Activated T-helper 2 cell treated with anti-CD3 and anti-CD28 coated beads, Interferon-gamma antibody, Interleukin-2, Interleukin-4, amounts not matched to agents 10 μg/mL and 5 μg/mL and 100 μg/mL, durations not matched to agents 14 hours and 24 hours and 36 hours (primary cell): ENCODE data around the gene TREX2. TPM values are rescaled to one million over a fixed set of nuclear protein-coding genes. Genes with fewer than 3 reads are reported as not detected.

Experiments used
- DNase-seq: peaks from one replicate; pipeline ENCODE4 v3.0.0; 2021; ENCODE audit warnings: low spot score
- H3K27ac Mint-ChIP-seq: one replicate; pipeline ENCODE4 v1.8.0; 2021; ENCODE audit warnings: mixed read lengths
- H3K27me3 Mint-ChIP-seq: one replicate; pipeline ENCODE4 v1.8.0; 2021; ENCODE audit warnings: low read depth, mixed read lengths
- H3K36me3 Mint-ChIP-seq: one replicate; pipeline ENCODE4 v1.8.0; 2021; ENCODE audit warnings: low read depth, mixed read lengths
- H3K4me1 Mint-ChIP-seq: one replicate; pipeline ENCODE4 v1.8.0; 2021; ENCODE audit warnings: low read depth, mixed read lengths
- H3K4me3 Mint-ChIP-seq: one replicate; pipeline ENCODE4 v1.8.0; 2021; ENCODE audit warnings: low read depth, mild to moderate bottlenecking, moderate library complexity, mixed read lengths
- H3K9me3 Mint-ChIP-seq: one replicate; pipeline ENCODE4 v1.8.0; 2021; ENCODE audit warnings: mixed read lengths
- intact Hi-C: fragments of 100-400 bp; cut with micrococcal nuclease; formaldehyde crosslinking; loops from one replicate; pipeline ENCODE4 v1.15.1; 2023
- total RNA-seq: library from RNA; stranded (reverse); gene quantifications from 2 replicates; pipeline ENCODE4 v1.2.3, GENCODE V29; 2022

The TREX2 gene
- total RNA-seq, 1 donor from 2014 or later, result 0.94 TPM

DNA sequence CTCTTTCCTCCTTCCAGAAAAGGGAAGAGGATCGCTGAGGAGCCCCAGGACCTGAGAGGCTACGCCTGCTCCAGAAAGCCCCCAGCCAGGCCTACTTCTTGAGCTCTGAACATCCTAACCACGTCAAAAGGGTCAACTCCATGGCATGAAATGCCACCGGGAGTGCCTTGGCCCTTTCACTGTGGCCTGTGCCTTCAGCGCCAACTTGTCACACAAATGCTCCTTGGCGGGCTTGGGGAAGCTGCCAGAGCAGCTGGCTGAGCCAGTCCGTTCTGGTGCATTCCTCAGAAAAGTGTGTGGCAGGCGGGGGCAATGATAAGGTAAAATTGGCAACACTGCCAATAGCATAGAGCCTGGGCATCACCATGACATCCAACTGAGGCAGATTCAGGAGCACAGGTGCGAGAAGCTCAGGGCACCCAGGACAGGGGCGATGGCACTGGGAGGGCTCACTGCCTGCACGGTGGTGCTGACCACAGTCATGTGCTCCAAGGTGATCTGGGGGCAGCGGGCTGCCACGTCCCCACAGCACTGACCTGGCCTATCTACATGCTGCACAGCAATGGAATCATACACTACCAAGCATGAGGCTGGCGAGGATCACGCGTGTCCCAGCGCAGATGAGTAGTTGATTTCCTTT is 12.1 kb upstream of the TREX2 start:
- Mint-ChIP-seq H3K9me3 (no peaks in the 10 kb centered on the region), H3K4me3 (no peak overlapping the region), H3K27ac (no peak overlapping the region), H3K4me1 (no peaks in the 10 kb centered on the region), H3K36me3 (peaks cover 21% of the 10 kb centered on the region), H3K27me3 (no peaks in the 10 kb centered on the region)
- no peak for DNase-seq
- intact Hi-C loops, result no loop called here

DNA sequence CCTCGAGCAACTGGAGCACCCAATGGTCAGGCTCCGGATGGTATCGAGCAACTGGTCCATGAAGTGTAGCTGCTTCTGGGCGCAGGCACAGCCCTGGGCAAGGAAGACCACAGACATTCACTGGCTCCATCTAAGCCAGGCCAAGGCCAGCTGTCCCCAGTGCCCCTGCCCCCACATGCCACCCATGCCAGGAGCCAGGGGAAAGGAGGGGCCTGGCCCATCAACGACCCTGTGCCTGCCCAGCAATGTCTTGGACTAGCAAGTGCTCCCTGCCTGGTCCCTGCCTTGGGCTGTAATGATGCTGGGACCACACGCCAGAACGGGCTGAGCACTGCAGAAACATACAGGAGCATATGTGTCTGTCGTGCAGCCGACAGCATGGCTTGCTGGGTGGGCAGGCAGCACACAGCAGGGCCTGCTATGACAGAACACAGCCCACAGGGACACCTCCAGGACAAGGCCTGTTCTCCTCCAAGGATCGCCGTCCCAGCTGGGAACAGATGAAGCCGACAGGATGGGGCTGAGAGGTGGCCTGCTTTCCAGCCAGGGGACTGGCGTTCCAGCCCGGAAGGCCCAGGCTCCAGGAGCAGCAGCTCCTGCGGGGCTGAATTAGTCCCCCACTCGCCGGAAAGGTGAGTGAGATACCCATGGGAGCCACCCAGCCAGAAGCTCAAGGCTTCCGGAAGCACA is 11.4 kb upstream of the TREX2 start:
- intact Hi-C loops, result no loop called here
- Mint-ChIP-seq H3K27me3 (no peaks in the 10 kb centered on the region), H3K9me3 (no peaks in the 10 kb centered on the region), H3K36me3 (peaks cover 21% of the 10 kb centered on the region), H3K27ac (no peak overlapping the region), H3K4me3 (no peak overlapping the region), H3K4me1 (no peaks in the 10 kb centered on the region)
- DNase-seq, result no peak

DNA sequence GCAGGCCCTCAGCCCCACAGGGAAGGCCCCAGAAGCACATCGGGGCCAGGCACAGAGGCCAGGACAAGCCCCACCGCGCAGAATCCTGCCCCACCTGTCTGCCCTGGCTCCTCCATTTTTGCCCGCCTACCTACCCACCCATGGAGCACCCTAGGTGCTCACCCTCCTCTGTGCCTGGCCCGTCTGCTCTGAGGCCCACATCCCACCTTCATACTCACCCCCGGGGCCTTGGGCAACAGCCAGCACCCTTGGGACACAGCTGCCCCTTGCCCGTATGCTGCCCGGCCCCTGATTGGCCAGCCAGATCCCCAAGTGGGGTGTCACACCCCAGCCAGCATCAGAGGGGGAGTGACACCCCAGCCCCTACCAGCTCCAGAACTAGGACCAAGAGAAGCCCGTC is 10.8 kb upstream of the TREX2 start:
- H3K27me3 Mint-ChIP-seq, result no peaks in the 10 kb centered on the region
- no peak overlapping the region for H3K4me3 Mint-ChIP-seq
- no peak overlapping the region for H3K27ac Mint-ChIP-seq
- H3K4me1 Mint-ChIP-seq, result no peaks in the 10 kb centered on the region
- H3K36me3 Mint-ChIP-seq, result peaks cover 18% of the 10 kb centered on the region
- DNase-seq, result no peak
- intact Hi-C loops, result no loop called here
- H3K9me3 Mint-ChIP-seq, result no peaks in the 10 kb centered on the region

DNA sequence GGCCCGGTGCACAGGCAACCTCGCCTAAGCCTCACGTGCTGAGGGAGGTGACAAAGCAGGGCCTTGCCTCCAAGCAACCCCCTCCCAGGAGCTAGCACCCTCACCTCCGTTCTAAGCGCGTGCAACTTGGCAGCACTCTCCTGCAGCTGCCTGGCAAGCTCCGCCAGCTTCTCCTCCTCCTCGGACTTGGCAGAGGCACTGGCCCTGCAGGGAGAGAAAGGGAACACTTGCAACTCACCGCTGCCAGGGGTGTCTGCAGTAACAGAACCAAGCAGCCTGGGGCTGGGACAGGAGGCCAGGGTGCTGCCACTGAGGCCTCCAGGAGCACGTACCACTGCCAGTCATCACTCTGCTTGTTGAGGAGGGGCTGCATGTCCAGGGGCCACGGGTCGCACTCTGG is 10.3 kb upstream of the TREX2 start:
- no peaks in the 10 kb centered on the region for H3K4me1 Mint-ChIP-seq
- H3K36me3 Mint-ChIP-seq, result peaks cover 18% of the 10 kb centered on the region
- no peaks in the 10 kb centered on the region for H3K9me3 Mint-ChIP-seq
- no peak overlapping the region for H3K27ac Mint-ChIP-seq
- no peak for DNase-seq
- no peaks in the 10 kb centered on the region for H3K27me3 Mint-ChIP-seq
- H3K4me3 Mint-ChIP-seq, result no peak overlapping the region
- intact Hi-C loops, result no loop called here

DNA sequence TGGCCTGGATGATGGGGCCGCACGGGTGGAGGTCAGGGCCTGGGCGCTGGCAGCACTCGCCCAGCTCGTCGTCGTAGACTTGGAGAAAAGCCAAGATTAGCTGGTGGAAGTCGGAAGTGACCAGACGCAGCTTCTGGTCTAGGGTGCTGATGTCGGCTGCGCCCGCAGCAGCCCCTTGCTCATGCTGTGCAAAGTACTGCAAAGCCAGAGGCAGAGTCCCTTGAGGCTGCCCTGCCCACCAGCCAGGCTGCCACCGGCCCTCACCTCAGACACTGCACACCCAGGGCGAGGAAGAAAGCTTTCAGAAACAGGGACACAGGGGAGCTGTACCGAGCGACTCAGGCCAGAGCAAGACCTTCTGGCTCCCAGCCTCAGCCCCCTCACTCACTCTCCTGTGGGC is 9.7 kb upstream of the TREX2 start:
- H3K36me3 Mint-ChIP-seq, result peaks cover 18% of the 10 kb centered on the region

DNA sequence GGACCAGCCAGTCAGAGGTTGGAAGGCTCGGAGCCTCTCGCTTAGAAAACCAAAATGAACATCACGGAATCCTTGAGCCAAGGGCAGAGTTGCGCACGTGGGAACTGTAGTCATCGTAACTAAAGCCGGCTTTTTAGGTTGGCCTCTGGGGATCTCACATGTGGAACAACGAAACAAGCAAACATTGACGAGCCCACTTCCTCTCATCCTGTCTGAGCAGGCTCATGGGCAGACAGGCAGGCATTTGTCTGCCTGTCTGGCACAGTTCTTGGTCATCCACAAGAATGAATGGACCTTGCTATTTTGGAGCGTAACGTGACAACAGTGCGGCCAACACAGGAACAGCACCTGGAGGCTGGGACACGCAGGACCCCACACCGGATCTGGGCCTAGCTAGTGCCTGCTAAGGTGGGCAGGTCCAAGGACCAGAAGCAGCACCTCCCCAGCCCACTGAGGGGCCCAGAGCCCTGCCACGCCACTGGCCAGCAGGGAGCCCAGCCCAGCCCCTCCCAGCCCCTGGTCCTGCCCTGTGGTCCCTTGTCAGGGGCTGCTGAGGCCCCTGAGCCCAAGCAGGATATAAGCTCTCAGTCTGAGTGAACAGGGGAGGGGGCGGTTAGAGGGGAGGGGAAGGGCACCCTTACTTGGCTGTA is 9.2 kb upstream of the TREX2 start:
- intact Hi-C loops, result no loop called here
- no peak overlapping the region for H3K4me3 Mint-ChIP-seq
- H3K4me1 Mint-ChIP-seq, result no peaks in the 10 kb centered on the region
- H3K9me3 Mint-ChIP-seq, result no peaks in the 10 kb centered on the region
- H3K27ac Mint-ChIP-seq, result no peak overlapping the region
- peaks cover 18% of the 10 kb centered on the region for H3K36me3 Mint-ChIP-seq
- DNase-seq, result no peak
- no peaks in the 10 kb centered on the region for H3K27me3 Mint-ChIP-seq

More for the DNA sequence above, 9.7 kb upstream of the TREX2 start:
- no peak overlapping the region for H3K4me3 Mint-ChIP-seq
- intact Hi-C loops, result no loop called here
- DNase-seq, result no peak
- no peaks in the 10 kb centered on the region for H3K9me3 Mint-ChIP-seq
- H3K27ac Mint-ChIP-seq, result no peak overlapping the region
- H3K4me1 Mint-ChIP-seq, result no peaks in the 10 kb centered on the region
- no peaks in the 10 kb centered on the region for H3K27me3 Mint-ChIP-seq

DNA sequence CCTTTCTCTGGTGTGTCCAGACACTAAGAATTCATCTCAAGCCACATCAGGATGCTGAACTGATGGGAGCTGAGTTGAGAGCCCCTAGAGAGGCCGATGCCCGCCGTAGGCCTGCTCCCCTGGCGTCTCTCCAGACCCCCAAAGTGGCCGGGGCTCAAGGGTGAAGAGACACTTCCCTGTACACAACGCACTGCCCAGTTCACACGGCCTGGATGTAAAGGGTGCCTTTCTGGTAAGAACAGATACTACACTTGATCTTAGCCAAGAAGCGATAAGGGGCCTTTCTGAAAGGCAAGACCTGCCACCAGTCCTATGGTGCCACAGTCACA is 5.1 kb upstream of the TREX2 start:
- H3K4me1 Mint-ChIP-seq, result no peaks in the 10 kb centered on the region
- no peak for DNase-seq
- no peaks in the 10 kb centered on the region for H3K27me3 Mint-ChIP-seq
- H3K4me3 Mint-ChIP-seq, result no peak overlapping the region
- H3K9me3 Mint-ChIP-seq, result no peaks in the 10 kb centered on the region
- H3K27ac Mint-ChIP-seq, result no peak overlapping the region
- intact Hi-C loops, result no loop called here
- peaks cover 7% of the 10 kb centered on the region for H3K36me3 Mint-ChIP-seq

DNA sequence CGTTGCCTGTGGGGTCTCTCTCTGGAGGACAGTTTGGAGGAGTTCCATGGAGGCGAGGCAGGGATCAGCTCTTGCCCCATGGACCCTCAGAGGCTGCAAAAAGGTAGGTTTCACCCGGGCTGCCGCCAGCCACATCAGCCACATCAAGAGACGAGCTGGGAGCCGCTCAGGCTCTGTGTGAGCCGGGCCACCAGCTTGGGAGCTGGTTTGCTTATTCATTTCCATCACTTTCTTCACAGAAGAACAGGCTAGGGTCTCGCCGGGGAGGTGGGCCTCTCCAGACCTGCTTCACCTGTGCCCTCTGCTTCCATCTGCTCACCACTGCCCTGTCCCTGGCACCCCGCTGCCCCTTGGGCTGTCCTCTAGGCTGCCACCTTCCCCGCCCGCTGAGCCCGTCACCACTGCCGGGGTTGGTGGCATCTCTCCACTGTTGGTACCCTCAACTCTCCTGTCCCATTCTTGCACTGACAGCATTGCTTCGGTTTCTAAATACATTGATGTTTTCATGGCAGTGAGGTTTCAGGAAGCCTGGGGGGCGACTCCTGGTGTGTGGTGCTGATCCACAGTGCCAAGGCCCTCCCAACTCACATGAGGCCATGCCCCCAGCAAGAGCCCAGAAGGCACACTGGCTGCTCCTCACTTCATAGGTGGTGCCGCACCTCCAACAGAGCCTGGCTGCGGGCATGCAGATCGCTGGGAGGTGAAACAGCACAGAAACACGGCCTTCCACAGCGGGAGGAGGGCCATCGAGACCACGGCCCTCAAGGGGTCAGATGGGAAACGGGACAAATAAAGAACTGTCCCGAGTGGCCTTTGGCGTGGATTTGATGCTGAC is 4.5 kb upstream of the TREX2 start:
- Mint-ChIP-seq H3K4me3 (no peak overlapping the region), H3K36me3 (peaks cover 7% of the 10 kb centered on the region), H3K9me3 (no peaks in the 10 kb centered on the region), H3K4me1 (no peaks in the 10 kb centered on the region), H3K27ac (no peak overlapping the region), H3K27me3 (no peaks in the 10 kb centered on the region)
- intact Hi-C loops, result no loop called here
- DNase-seq, result no peak

DNA sequence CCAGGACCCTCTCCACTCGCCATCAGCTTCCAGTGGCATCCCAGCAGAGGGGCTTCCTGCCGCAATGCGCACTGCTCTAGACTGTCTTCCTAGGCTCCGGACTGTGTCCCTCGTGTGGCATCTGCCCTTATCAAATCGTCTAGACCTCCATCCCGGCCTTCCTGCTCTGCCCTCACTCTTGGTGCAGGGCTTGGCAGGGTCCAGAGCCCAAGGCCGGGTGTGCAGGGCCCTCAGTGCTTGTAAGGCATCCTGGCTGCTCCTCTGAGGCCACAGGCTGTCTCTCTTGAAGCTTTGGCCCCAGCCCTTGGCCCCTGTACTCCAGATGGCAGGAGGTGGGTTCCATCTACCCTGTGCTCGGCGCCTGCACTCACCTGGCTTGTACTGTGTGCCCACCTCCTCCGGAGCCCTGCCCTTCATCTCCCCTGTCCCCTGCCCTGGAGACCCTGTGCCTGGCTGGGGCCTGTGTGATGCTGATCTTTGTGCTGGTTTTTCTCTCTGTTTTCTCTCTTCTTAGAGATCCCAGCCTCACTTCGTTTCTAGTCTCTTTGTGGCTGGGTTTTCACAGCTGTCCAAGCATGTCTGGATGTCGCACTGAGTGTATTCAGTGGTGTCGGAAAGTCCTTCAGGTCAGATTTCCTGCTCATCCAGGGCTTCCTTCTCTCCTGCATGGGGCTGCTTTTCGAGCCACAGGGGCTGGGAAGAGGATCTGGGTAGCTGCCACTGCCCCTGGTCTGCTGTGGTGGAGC is 3.7 kb upstream of the TREX2 start:
- H3K27ac Mint-ChIP-seq, result no peak overlapping the region

DNA sequence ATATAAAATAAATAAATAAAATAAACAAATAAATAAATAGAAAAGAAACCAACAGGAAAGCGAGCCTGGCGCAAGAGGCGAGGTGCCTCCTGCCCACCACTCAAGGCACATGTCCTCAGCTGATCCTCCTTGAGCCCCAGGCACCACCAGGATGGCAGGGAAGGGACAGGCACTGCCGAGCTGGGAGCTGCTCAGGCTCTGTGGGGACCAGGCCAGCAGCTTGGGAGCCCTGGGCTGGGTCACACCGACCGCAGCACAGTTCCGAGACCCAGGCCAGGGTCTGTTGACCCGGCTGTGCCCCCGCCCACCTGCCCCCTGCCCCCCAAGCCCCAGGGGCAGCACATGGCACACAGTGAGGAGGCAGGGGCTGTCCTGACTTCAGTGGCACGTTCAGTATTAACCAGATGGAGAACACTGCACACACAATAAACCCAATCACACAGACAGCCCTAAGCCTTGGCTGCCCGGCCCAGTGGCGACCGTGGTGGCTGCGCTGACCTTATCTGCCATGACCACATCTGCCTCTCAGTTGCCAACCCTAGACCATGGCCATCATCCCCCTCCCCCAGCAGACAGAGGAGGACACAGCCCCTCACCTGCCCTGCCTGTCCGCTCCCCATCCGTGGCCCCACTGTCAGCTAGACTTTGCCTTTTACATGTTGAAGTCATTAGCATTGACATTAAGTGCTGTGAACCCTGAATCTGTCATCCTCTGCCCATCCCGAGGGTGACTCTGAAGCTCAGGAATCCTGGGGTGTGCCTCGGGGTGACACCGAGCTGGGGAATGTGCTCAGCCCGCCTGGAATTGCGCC is 2.9 kb upstream of the TREX2 start:
- H3K4me3 Mint-ChIP-seq, result no peak overlapping the region
- H3K4me1 Mint-ChIP-seq, result no peaks in the 10 kb centered on the region
- no peak overlapping the region for H3K27ac Mint-ChIP-seq
- no peak for DNase-seq
- no peaks in the 10 kb centered on the region for H3K27me3 Mint-ChIP-seq
- peaks cover 7% of the 10 kb centered on the region for H3K36me3 Mint-ChIP-seq
- H3K9me3 Mint-ChIP-seq, result no peaks in the 10 kb centered on the region
- intact Hi-C loops, result no loop called here

More for the DNA sequence above, 3.7 kb upstream of the TREX2 start:
- intact Hi-C loops, result no loop called here
- no peak for DNase-seq
- no peaks in the 10 kb centered on the region for H3K27me3 Mint-ChIP-seq
- no peaks in the 10 kb centered on the region for H3K4me1 Mint-ChIP-seq
- peaks cover 7% of the 10 kb centered on the region for H3K36me3 Mint-ChIP-seq
- H3K9me3 Mint-ChIP-seq, result no peaks in the 10 kb centered on the region
- no peak overlapping the region for H3K4me3 Mint-ChIP-seq

DNA sequence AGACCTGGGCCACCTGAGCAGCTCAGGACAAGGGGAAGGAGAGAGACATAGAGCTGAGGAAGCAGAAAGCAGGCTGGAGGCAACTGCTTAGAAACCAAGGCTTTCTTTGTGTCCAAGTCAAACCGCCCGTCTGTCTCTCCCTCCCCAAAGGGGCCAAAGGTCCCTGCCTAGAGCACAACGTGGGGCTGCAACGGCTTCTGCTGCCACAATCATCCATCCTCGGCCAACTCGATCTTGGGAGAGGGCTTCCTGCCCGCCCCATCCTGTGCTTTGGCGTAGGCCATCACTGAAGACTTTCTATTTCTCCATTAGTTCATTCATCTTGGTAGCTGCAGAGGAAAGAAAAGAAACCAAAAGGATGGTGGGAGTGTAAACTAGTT is 1.7 kb upstream of the TREX2 start:
- intact Hi-C loops, result no loop called here
- H3K36me3 Mint-ChIP-seq, result peaks cover 7% of the 10 kb centered on the region
- no peak for DNase-seq
- H3K4me1 Mint-ChIP-seq, result no peaks in the 10 kb centered on the region
- H3K4me3 Mint-ChIP-seq, result no peak overlapping the region
- H3K27me3 Mint-ChIP-seq, result no peaks in the 10 kb centered on the region
- H3K9me3 Mint-ChIP-seq, result no peaks in the 10 kb centered on the region
- H3K27ac Mint-ChIP-seq, result no peak overlapping the region
